Mammary epithelial cell (primary cell): ENCODE results near the gene PTPRJ.

Experiments used
- EZH2 ChIP-seq: IDR thresholded peaks from 2 replicates; pipeline ENCODE4 v1.6.1; 2012; ENCODE audit warnings: low read length, inconsistent platforms, borderline replicate concordance
- TF ChIP-seq, protein P1 (sequence below), 2 donors: IDR thresholded peaks in 1 of 2; conservative IDR thresholded peaks in 1 of 2; 2 replicates each; pipeline ENCODE4 v1.5.1; 2011 to 2012; ENCODE audit warnings: inconsistent platforms in 2 of 2, low read length in 2 of 2, mild to moderate bottlenecking in 2 of 2, control low read depth in 1 of 2, low read depth in 1 of 2; ENCODE audit not compliant: insufficient read depth in 1 of 2; ENCODE audit errors: extremely low read depth in 1 of 2

- TF ChIP-seq, protein P1, sequence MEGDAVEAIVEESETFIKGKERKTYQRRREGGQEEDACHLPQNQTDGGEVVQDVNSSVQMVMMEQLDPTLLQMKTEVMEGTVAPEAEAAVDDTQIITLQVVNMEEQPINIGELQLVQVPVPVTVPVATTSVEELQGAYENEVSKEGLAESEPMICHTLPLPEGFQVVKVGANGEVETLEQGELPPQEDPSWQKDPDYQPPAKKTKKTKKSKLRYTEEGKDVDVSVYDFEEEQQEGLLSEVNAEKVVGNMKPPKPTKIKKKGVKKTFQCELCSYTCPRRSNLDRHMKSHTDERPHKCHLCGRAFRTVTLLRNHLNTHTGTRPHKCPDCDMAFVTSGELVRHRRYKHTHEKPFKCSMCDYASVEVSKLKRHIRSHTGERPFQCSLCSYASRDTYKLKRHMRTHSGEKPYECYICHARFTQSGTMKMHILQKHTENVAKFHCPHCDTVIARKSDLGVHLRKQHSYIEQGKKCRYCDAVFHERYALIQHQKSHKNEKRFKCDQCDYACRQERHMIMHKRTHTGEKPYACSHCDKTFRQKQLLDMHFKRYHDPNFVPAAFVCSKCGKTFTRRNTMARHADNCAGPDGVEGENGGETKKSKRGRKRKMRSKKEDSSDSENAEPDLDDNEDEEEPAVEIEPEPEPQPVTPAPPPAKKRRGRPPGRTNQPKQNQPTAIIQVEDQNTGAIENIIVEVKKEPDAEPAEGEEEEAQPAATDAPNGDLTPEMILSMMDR (conservative IDR thresholded peaks at IDR 0.05 in 1 of 2, IDR thresholded peaks at IDR 0.05 in 1 of 2; ENCODE audit: extremely low read depth in 1 of 2, insufficient read depth in 1 of 2, low read depth in 1 of 2, low read length in 2 of 2) = no peak
- TF ChIP-seq EZH2 = no peak
Observed at GRCh38 chr11:47977623-47978022, 2.7 kb upstream of the PTPRJ start.
